ENCODE results near the gene AUTS2. TPM values are rescaled to one million over a fixed set of nuclear protein-coding genes. Genes with fewer than 3 reads are reported as not detected.

AUTS2 gene
- total and polyA plus RNA-seq, 7 experiments from 2014 or later = 0.40 to 31.7 (median 4.2) TPM

DNA sequence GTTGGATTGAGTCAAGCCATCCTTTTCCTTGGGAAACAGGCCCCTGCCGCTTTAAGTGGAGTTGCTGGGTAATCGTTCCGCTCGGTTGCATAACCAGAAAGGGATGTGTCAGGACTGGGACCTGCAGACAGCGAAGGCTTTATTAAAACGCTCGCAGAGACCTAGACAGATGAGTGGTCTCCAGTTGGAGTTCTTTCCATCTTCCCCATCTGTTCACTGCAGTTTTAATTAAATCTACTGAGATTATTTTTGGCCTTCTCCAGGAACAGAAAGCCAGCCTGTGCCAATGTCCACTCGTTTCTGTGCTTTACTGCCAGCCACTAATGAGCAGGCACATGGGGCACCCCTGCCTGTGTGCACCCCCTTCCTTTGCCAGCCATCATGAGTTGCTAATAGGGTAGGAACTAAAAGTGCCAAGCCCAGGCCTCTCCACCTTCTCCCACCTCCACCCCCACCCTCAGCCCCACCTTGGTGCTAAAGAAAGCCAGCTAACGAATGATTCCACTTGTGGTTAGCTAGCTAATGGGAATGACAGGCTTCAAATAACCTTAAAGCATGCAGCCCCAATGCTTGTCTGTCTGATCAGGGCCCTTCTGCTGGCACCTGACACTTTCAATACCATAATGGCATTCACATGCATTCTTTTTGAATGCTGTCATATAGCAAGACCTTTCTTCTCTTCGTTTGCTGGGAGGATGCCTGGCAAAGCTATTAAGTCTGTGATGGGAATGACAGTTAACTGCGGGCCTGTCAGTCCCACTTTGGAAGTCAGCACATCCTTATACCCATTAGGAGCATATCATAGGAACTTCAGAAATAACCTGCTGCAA, 976.9 kb downstream of the AUTS2 start:
- Mint-ChIP-seq H3K4me1 (peaks cover 0 to 2% (median 0%) of the 10 kb centered on the region in 7 donors), H3K36me3 (no peaks in the 10 kb centered on the region), H3K4me3 (no peak overlapping the region), H3K27me3 (no peaks in the 10 kb centered on the region), H3K9me3 (peaks cover 0 to 6% (median 0%) of the 10 kb centered on the region in 11 donors), H3K27ac (no peak overlapping the region)
- no peak overlapping the region for H3K27ac ChIP-seq (ENCODE audit: low read depth, low read length)
- ChIA-PET POLR2A (no interaction called here), CTCF (no interaction called here)
- intact Hi-C loops (cut with micrococcal nuclease) = no loop called here
- ATAC-seq (no peak), DNase-seq (no peak)
- no peaks in the 10 kb centered on the region for H3K4me1 ChIP-seq (ENCODE audit: control insufficient read depth in 2 of 2, insufficient read depth in 2 of 2, low read length in 2 of 2)
- no peak overlapping the region for H3K4me3 ChIP-seq (ENCODE audit: low read length)
- no peaks in the 10 kb centered on the region for H3K27me3 ChIP-seq (ENCODE audit: control insufficient read depth in 2 of 2, insufficient read depth in 2 of 2, low read length in 2 of 2)
- H3K9me3 ChIP-seq (ENCODE audit: control insufficient read depth in 2 of 3, low read length in 3 of 3) = no peaks in the 10 kb centered on the region
- H3K36me3 ChIP-seq (ENCODE audit: control insufficient read depth in 2 of 3, insufficient read depth in 3 of 3, low read length in 3 of 3) = no peaks in the 10 kb centered on the region

- H3K36me3 ChIP-seq (ENCODE audit: control insufficient read depth in 2 of 3, insufficient read depth in 3 of 3, low read length in 3 of 3) = no peaks in the 10 kb centered on the region
- intact Hi-C loops (cut with micrococcal nuclease) = no loop called here
- no peak overlapping the region for H3K27ac Mint-ChIP-seq
- peaks cover 0 to under 1% (median 0%) of the 10 kb centered on the region in 11 donors for H3K9me3 Mint-ChIP-seq
- ChIA-PET POLR2A (interaction anchor here (0.6 kb wide), 1 partner anchor 13 kb away, joined by 3 read pairs; no protein-coding TSS in a partner anchor), CTCF (no interaction called here)
- no peak overlapping the region for H3K27ac ChIP-seq (ENCODE audit: low read depth, low read length)
- no peak overlapping the region for H3K4me3 Mint-ChIP-seq
- H3K27me3 Mint-ChIP-seq = no peaks in the 10 kb centered on the region
- H3K36me3 Mint-ChIP-seq = no peaks in the 10 kb centered on the region
- no peaks in the 10 kb centered on the region for H3K4me1 ChIP-seq (ENCODE audit: control insufficient read depth in 2 of 2, insufficient read depth in 2 of 2, low read length in 2 of 2)
- no peaks in the 10 kb centered on the region for H3K9me3 ChIP-seq (ENCODE audit: control insufficient read depth in 2 of 3, low read length in 3 of 3)
- H3K27me3 ChIP-seq (ENCODE audit: control insufficient read depth in 2 of 2, insufficient read depth in 2 of 2, low read length in 2 of 2) = no peaks in the 10 kb centered on the region
- ATAC-seq = no peak
- H3K4me1 Mint-ChIP-seq = no peaks in the 10 kb centered on the region
- DNase-seq = no peak
- no peak overlapping the region for H3K4me3 ChIP-seq (ENCODE audit: low read length)
These were observed 978.8 kb downstream of the AUTS2 start for GRCh38 chr7:70577078-70577477.

DNA sequence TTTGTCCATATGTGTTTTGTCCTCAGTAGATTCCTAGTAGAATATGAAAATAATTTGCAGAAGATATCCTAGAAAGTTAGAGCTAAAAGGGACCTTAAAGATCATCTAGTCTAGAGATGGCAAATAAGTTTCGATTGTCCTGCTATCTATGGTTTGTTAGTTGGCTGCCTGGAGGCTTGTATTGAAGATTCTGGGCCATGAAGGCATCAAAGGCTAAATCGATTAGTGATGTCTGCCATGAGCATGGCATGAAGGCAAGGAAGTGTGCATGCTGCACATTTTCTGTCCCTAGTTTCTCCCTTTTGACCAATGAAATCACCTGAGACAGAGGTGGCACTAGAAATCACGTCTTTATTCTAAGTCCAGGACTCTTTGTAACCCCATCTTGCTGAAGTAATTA, 979.9 kb downstream of the AUTS2 start:
- DNase-seq = no peak
- Mint-ChIP-seq H3K27me3 (no peaks in the 10 kb centered on the region), H3K36me3 (no peaks in the 10 kb centered on the region), H3K27ac (no peak overlapping the region), H3K4me1 (no peaks in the 10 kb centered on the region), H3K4me3 (no peak overlapping the region), H3K9me3 (peaks cover 0 to 2% (median 0%) of the 10 kb centered on the region in 11 donors)
- ChIA-PET CTCF (no interaction called here), POLR2A (no interaction called here)
- Histone ChIP-seq H3K27me3 (ENCODE audit: control insufficient read depth in 2 of 2, insufficient read depth in 2 of 2, low read length in 2 of 2) (no peaks in the 10 kb centered on the region), H3K4me1 (ENCODE audit: control insufficient read depth in 2 of 2, insufficient read depth in 2 of 2, low read length in 2 of 2) (no peaks in the 10 kb centered on the region), H3K4me3 (ENCODE audit: low read length) (no peak overlapping the region), H3K27ac (ENCODE audit: low read depth, low read length) (no peak overlapping the region), H3K9me3 (ENCODE audit: control insufficient read depth in 2 of 3, low read length in 3 of 3) (no peaks in the 10 kb centered on the region), H3K36me3 (ENCODE audit: control insufficient read depth in 2 of 3, insufficient read depth in 3 of 3, low read length in 3 of 3) (no peaks in the 10 kb centered on the region)
- ATAC-seq = no peak
- intact Hi-C loops (cut with micrococcal nuclease) = no loop called here

DNA sequence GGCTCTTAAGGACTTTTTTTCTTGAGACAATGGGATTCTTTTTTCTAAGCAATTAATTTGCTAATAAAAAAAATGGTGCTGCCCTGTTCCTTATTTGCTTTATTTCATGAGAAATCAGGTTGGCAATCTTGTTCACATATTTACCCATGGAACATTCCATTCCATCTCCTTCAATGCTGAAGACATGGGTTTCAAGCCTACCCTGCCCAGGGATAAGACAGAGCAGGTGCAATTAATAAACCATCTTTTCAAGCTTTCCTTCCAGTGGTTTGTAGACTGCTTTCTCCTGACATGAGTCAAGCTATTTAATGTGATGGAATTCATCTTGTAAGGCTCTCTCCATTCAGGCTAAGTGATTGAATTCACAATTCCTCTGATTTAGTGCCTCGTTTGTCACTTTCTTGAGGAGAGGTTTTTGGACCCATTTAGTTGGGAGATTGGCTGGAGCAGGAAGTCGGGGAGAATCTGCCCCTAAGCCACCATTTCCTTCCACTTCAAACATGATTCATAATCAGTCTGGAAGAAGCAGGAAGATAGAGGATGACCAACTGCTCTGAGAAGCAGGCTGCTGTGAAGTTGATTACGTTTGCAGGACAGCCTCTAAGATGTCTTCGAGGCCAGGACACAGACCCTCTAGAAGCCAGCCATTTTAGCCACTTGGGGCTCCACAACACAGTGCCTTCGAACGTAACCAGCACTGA, 981.3 kb downstream of the AUTS2 start:
- no peaks in the 10 kb centered on the region for H3K27me3 Mint-ChIP-seq
- H3K36me3 Mint-ChIP-seq = no peaks in the 10 kb centered on the region
- ATAC-seq = no peak
- no peak overlapping the region for H3K27ac ChIP-seq (ENCODE audit: low read depth, low read length)
- no peak overlapping the region for H3K27ac Mint-ChIP-seq
- no peaks in the 10 kb centered on the region for H3K36me3 ChIP-seq (ENCODE audit: control insufficient read depth in 2 of 3, insufficient read depth in 3 of 3, low read length in 3 of 3)
- CTCF ChIA-PET = no interaction called here
- no peaks in the 10 kb centered on the region for H3K27me3 ChIP-seq (ENCODE audit: control insufficient read depth in 2 of 2, insufficient read depth in 2 of 2, low read length in 2 of 2)
- POLR2A ChIA-PET = no interaction called here
- no peak overlapping the region for H3K4me3 ChIP-seq (ENCODE audit: low read length)
- no peak for DNase-seq
- H3K4me3 Mint-ChIP-seq = no peak overlapping the region
- H3K4me1 ChIP-seq (ENCODE audit: control insufficient read depth in 2 of 2, insufficient read depth in 2 of 2, low read length in 2 of 2) = no peaks in the 10 kb centered on the region
- H3K9me3 ChIP-seq (ENCODE audit: control insufficient read depth in 2 of 3, low read length in 3 of 3) = no peaks in the 10 kb centered on the region
- H3K4me1 Mint-ChIP-seq = no peaks in the 10 kb centered on the region
- intact Hi-C loops (cut with micrococcal nuclease) = no loop called here
- H3K9me3 Mint-ChIP-seq = peaks cover 0 to 2% (median 0%) of the 10 kb centered on the region in 11 donors

DNA sequence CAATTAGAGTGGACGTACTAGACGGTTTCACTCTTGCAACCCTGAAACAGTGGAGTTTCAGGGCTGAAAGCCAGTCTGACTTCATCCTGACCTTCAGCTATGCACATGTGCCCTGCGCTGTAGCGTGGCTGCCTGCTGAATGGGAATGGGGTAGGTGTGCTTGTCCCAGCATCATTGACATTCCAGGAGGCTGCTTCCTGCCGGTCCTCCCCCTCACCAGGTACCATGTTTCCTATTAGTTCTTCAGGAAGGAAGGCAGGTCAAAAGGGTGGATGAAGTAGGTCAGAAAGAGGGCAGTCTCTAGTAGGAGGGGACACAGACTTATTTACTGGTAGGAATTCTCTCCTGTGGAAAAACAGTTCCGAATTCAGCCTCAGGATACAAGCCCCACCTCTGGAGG, 981.9 kb downstream of the AUTS2 start:
- Histone ChIP-seq H3K27ac (ENCODE audit: low read depth, low read length) (no peak overlapping the region), H3K9me3 (ENCODE audit: control insufficient read depth in 2 of 3, low read length in 3 of 3) (no peaks in the 10 kb centered on the region), H3K36me3 (ENCODE audit: control insufficient read depth in 2 of 3, insufficient read depth in 3 of 3, low read length in 3 of 3) (no peaks in the 10 kb centered on the region), H3K4me1 (ENCODE audit: control insufficient read depth in 2 of 2, insufficient read depth in 2 of 2, low read length in 2 of 2) (no peaks in the 10 kb centered on the region), H3K27me3 (ENCODE audit: control insufficient read depth in 2 of 2, insufficient read depth in 2 of 2, low read length in 2 of 2) (no peaks in the 10 kb centered on the region), H3K4me3 (ENCODE audit: low read length) (no peak overlapping the region)
- H3K4me3 Mint-ChIP-seq = no peak overlapping the region
- ATAC-seq (no peak), DNase-seq (no peak)
- H3K4me1 Mint-ChIP-seq = no peaks in the 10 kb centered on the region
- H3K9me3 Mint-ChIP-seq = peaks cover 0 to 2% (median 0%) of the 10 kb centered on the region in 11 donors
- ChIA-PET POLR2A (no interaction called here), CTCF (no interaction called here)
- no peaks in the 10 kb centered on the region for H3K36me3 Mint-ChIP-seq
- H3K27me3 Mint-ChIP-seq = no peaks in the 10 kb centered on the region
- no peak overlapping the region for H3K27ac Mint-ChIP-seq
- intact Hi-C loops (cut with micrococcal nuclease) = no loop called here

DNA sequence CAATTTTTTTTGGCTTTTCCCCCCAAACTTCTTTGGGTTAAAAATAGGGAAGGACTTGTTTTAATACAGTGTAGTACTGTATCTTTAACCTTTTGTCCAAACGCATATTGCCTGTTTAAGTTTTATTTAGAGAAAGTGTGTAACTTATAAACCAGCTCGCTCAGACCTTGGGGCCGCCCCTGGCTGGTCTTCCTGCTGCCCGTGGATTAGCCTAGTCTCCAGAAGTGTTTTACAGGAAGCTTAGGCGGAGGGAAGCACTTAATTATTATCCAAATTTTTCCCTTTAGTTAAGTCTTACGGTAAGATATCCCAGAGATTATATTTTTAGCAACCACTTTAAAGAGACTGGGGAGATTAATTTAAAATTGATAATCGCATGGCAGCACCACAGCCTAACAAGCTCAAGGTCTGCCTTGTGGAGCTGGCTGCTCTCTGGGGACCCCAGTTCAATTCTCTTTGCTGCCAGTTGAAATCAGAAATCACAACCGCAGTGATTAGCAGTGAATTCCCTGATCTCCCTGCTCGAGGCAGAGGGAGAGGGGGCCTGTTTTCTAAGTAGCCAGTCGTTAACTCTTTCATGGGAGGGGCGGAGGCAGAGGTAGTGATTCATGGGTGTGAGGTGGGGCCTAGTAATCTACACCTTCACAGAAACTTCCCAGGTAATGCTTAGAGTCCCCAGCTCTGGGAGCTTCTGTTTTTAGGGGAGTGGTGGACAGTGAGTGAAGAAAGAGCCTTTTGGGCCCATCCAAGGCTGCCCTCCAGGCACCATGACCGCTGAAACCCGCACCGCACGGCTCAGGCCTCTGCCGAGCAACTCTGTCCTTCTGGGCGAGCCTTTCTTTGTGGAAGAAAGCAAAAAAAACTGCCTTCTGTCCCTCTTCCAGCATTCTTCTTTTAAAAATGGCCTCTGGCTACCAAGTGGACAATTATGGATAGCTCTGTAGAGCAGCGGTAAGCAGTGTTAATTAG, 984.9 kb downstream of the AUTS2 start:
- ATAC-seq = no peak
- ChIA-PET POLR2A (interaction anchor here (0.6 kb wide), 1 partner anchor 34 kb away, joined by 3 read pairs; no protein-coding TSS in a partner anchor), CTCF (no interaction called here)
- no peak overlapping the region for H3K4me3 Mint-ChIP-seq
- H3K4me1 ChIP-seq (ENCODE audit: control insufficient read depth in 2 of 2, insufficient read depth in 2 of 2, low read length in 2 of 2) = no peaks in the 10 kb centered on the region
- H3K27me3 ChIP-seq (ENCODE audit: control insufficient read depth in 2 of 2, insufficient read depth in 2 of 2, low read length in 2 of 2) = no peaks in the 10 kb centered on the region
- no peaks in the 10 kb centered on the region for H3K36me3 Mint-ChIP-seq
- H3K4me3 ChIP-seq (ENCODE audit: low read length) = no peak overlapping the region
- no peak overlapping the region for H3K27ac ChIP-seq (ENCODE audit: low read depth, low read length)
- no peaks in the 10 kb centered on the region for H3K36me3 ChIP-seq (ENCODE audit: control insufficient read depth in 2 of 3, insufficient read depth in 3 of 3, low read length in 3 of 3)
- no peak overlapping the region for H3K27ac Mint-ChIP-seq
- no peak for DNase-seq
- H3K9me3 ChIP-seq (ENCODE audit: control insufficient read depth in 2 of 3, low read length in 3 of 3) = no peaks in the 10 kb centered on the region
- no peaks in the 10 kb centered on the region for H3K4me1 Mint-ChIP-seq
- intact Hi-C loops (cut with micrococcal nuclease) = no loop called here
- H3K27me3 Mint-ChIP-seq = no peaks in the 10 kb centered on the region
- H3K9me3 Mint-ChIP-seq = peaks cover 0 to 4% (median 0%) of the 10 kb centered on the region in 11 donors

All from naive thymus-derived CD4-positive, alpha-beta T cell (primary cell).